GM12878 (cell line): Measurements from ENCODE around the gene CNTN4. TPM values are rescaled to one million over a fixed set of nuclear protein-coding genes. Genes with fewer than 3 reads are reported as not detected.

Experiments used
- ATAC-seq: fragments of 200-7000 bp; cut with Tn5 transposase; 3 replicates; pipeline ENCODE4 v1.9.1; 2020; ENCODE audit warnings: mild to moderate bottlenecking, moderate library complexity
- BruUV-seq: library from RNA; stranded (reverse); fragments of 400-500 nt; replicated peaks from 2 replicates; lab custom pipeline; 2021; lab: Mats Ljungman, UMichigan
- CTCF ChIA-PET: fragments of 300-600 bp; sonication (Branson Sonifier 250); formaldehyde crosslinking; extraction: SDS; loops from one replicate; lab custom pipeline; 2021; ENCODE audit warnings: inconsistent platforms; lab: Yijun Ruan, JAX
- POLR2A ChIA-PET: fragments of 350-600 bp; formaldehyde crosslinking; extraction: SDS; loops from one replicate; lab custom pipeline; 2021; ENCODE audit warnings: inconsistent platforms; lab: Charles Lee
- RAD21 ChIA-PET: fragments of 300-600 bp; sonication (Branson Sonifier 250); formaldehyde crosslinking; loops from one replicate; lab custom pipeline; 2023; ENCODE audit warnings: antibody characterized with exemption; ENCODE audit not compliant: unreplicated experiment; lab: Charles Lee
- SMC1A ChIA-PET: fragments of 300-600 bp; sonication (Branson Sonifier 250); formaldehyde crosslinking; loops from one replicate; lab custom pipeline; 2023; ENCODE audit not compliant: unreplicated experiment, uncharacterized antibody; lab: Charles Lee
- DNase-seq: peaks from one replicate; pipeline ENCODE4 v3.0.0-alpha.2; 2011; ENCODE audit warnings: low read depth, low spot score
- FAIRE-seq: peaks from 3 replicates; lab custom pipeline; 2011; peaks lifted over from hg19 to GRCh38; lab: Jason Lieb, UNC
- H2AFZ ChIP-seq: 2 replicates; pipeline ENCODE4 v1.6.0; 2011; ENCODE audit warnings: low read depth, low read length, control low read depth; ENCODE audit not compliant: control insufficient read depth
- H3K27ac ChIP-seq: 2 replicates; pipeline ENCODE4 v1.5.1; 2011; ENCODE audit warnings: control low read depth; ENCODE audit not compliant: control insufficient read depth, insufficient read depth
- H3K27me3 ChIP-seq, 2 experiments: replicated peaks in 1 of 2; 2 replicates each; pipeline versions ENCODE4 v1.6.0 to v1.6.1; 2011; ENCODE audit warnings: low read length in 1 of 2; ENCODE audit not compliant: control insufficient read depth in 2 of 2, insufficient read depth in 2 of 2
- H3K36me3 ChIP-seq, 2 experiments: 2 replicates each; pipeline ENCODE4 v1.5.1; 2011; ENCODE audit warnings: low read length in 1 of 2; ENCODE audit not compliant: control insufficient read depth in 2 of 2, insufficient read depth in 2 of 2
- H3K4me1 ChIP-seq: 2 replicates; pipeline ENCODE4 v1.6.1; 2011; ENCODE audit warnings: mild to moderate bottlenecking, low read length, moderate library complexity, mixed read lengths; ENCODE audit not compliant: control insufficient read depth, insufficient read depth
- H3K4me2 ChIP-seq: 2 replicates; pipeline ENCODE4 v1.6.0; 2011; ENCODE audit warnings: control low read depth; ENCODE audit not compliant: control insufficient read depth, insufficient read depth
- H3K4me3 ChIP-seq: fragments of 200-600 bp; sonication (generic); 2 replicates; pipeline ENCODE4 v1.5.1; 2016
- H3K79me2 ChIP-seq: 2 replicates; pipeline ENCODE4 v1.6.0; 2011; ENCODE audit warnings: low read length; ENCODE audit not compliant: control insufficient read depth, insufficient read depth
- H3K9ac ChIP-seq: 2 replicates; pipeline ENCODE4 v1.8.0; 2011; ENCODE audit warnings: low read length, control low read depth, mixed read lengths; ENCODE audit not compliant: control insufficient read depth, insufficient read depth
- H3K9me3 ChIP-seq: replicated peaks from 3 replicates; pipeline ENCODE4 v1.5.1; 2011; ENCODE audit warnings: mild to moderate bottlenecking, low read length; ENCODE audit not compliant: control insufficient read depth, insufficient read depth
- H4K20me1 ChIP-seq: 2 replicates; pipeline ENCODE4 v1.6.0; 2011; ENCODE audit not compliant: control insufficient read depth, insufficient read depth
- ATF7 ChIP-seq: fragments of 450-650 bp; IDR thresholded peaks from 2 replicates; pipeline ENCODE4 v1.6.1; 2016; ENCODE audit warnings: low read depth, mild to moderate bottlenecking
- CEBPB ChIP-seq, 2 experiments: fragments of 150-350 bp in 1 of 2; IDR thresholded peaks; 2 replicates each; pipeline ENCODE4 v1.6.1; 2012 to 2014; ENCODE audit warnings: low read depth in 2 of 2, low read length in 2 of 2, borderline replicate concordance in 1 of 2, inconsistent platforms in 1 of 2
- CREB1 ChIP-seq: IDR thresholded peaks from 2 replicates; pipeline ENCODE4 v1.6.1; 2012; ENCODE audit warnings: low read depth, mild to moderate bottlenecking, inconsistent platforms
- CREM ChIP-seq: IDR thresholded peaks from 2 replicates; pipeline ENCODE4 v1.6.1; 2014; ENCODE audit warnings: antibody characterized with exemption, low read depth
- FOS ChIP-seq: IDR thresholded peaks from 3 replicates; pipeline ENCODE4 v1.6.1; 2011; ENCODE audit warnings: borderline replicate concordance; ENCODE audit not compliant: insufficient read length; ENCODE audit errors: extremely low read depth
- IRF4 ChIP-seq: IDR thresholded peaks from 2 replicates; pipeline ENCODE4 v1.6.1; 2011; ENCODE audit warnings: low read depth, low read length
- JUND ChIP-seq: IDR thresholded peaks from 2 replicates; pipeline ENCODE4 v1.6.1; 2012; ENCODE audit warnings: low read depth, mild to moderate bottlenecking, low read length, improper control_type of control experiment, moderate library complexity
- NFYA ChIP-seq: IDR thresholded peaks from 2 replicates; pipeline ENCODE4 v1.6.1; 2011; ENCODE audit warnings: low read depth, mild to moderate bottlenecking, low read length, improper control_type of control experiment, borderline replicate concordance
- NR2C2 ChIP-seq: IDR thresholded peaks from 2 replicates; pipeline ENCODE4 v1.6.1; 2011; ENCODE audit warnings: borderline replicate concordance, low read depth; ENCODE audit not compliant: control insufficient read depth, insufficient read length
- PAX5 ChIP-seq: IDR thresholded peaks from 2 replicates; pipeline ENCODE4 v1.6.1; 2011; ENCODE audit warnings: low read depth, low read length, borderline replicate concordance
- SPI1 ChIP-seq: IDR thresholded peaks from 2 replicates; pipeline ENCODE4 v1.6.1; 2011; ENCODE audit warnings: low read depth, mild to moderate bottlenecking, low read length, moderate library complexity, borderline replicate concordance; ENCODE audit not compliant: insufficient read depth
- TARDBP ChIP-seq: IDR thresholded peaks from 2 replicates; pipeline ENCODE4 v1.6.1; 2016; ENCODE audit warnings: borderline replicate concordance
- YBX1 ChIP-seq: fragments of 450-650 bp; IDR thresholded peaks from 2 replicates; pipeline ENCODE4 v1.6.1; 2016; ENCODE audit warnings: antibody characterized with exemption
- ZBTB4 ChIP-seq: fragments of 450-650 bp; formaldehyde crosslinking; IDR thresholded peaks from 2 replicates; pipeline ENCODE4 v1.4.0; 2022; ENCODE audit warnings: mild to moderate bottlenecking, moderate library complexity
- ZNF217 ChIP-seq: fragments of 450-650 bp; IDR thresholded peaks from 2 replicates; pipeline ENCODE4 v1.6.1; 2017; ENCODE audit warnings: antibody characterized with exemption, mild to moderate bottlenecking
- ZNF622 ChIP-seq: fragments of 450-650 bp; IDR thresholded peaks from 2 replicates; pipeline ENCODE4 v1.6.1; 2017; ENCODE audit warnings: mild to moderate bottlenecking, inconsistent platforms
- WGBS: methylation state at CpG from one replicate; pipeline ENCODE4 v1.1.6; 2016; ENCODE audit warnings: low lambda C conversion rate; ENCODE audit not compliant: insufficient replicate concordance, insufficient coverage; ENCODE audit errors: missing lambda C conversion rate; 5-methylcytosine and 5-hydroxymethylcytosine counted together
- in situ Hi-C: fragments of 300-500 bp; cut with MboI; formaldehyde crosslinking; loops from 9 replicates; pipeline ENCODE4 v1.14.3; 2018; ENCODE audit warnings: mixed read lengths
- intact Hi-C: fragments of 100-400 bp; cut with micrococcal nuclease; formaldehyde crosslinking; loops from one replicate; pipeline ENCODE4 v1.14.2; 2022; ENCODE audit not compliant: unreplicated experiment
- polyA plus RNA-seq, 11 experiments: library from polyadenylated mRNA; depleted of rRNA in 4 of 11; unstranded in 6 of 11; stranded (reverse) in 5 of 11; fragments of >200 nt; fragmentation: Nextera tagmentation in 4 of 11; fragmentation: Illumina TruSeq in 1 of 11; extraction: Ambion mirVana in 4 of 11; extraction: Trizol in 1 of 11; gene quantifications; 1 replicate in 1 of 11; 2 replicates in 10 of 11; pipeline versions ENCODE4 v1.2.1 to v1.2.3, GENCODE V29; 2011 to 2016; ENCODE audit warnings: inconsistent platforms in 2 of 11, missing spikeins in 2 of 11, low read depth in 1 of 11
- total RNA-seq, 4 experiments: library from RNA; depleted of rRNA in 3 of 4; stranded (reverse); fragments of >200 nt in 3 of 4; fragmentation: Illumina TruSeq in 1 of 4; extraction: Trizol in 1 of 4; gene quantifications; 2 replicates each; pipeline versions ENCODE4 v1.2.1 to v1.2.3, GENCODE V29; 2013 to 2021

The CNTN4 gene
- total and polyA plus RNA-seq, 10 of the 15 experiments (the other 5 are each of a cell fraction or from before 2014, with no cell fraction given), result 0.05 to 0.43 (median 0.15) TPM; not detected in 1

- RAD21 ChIA-PET, result no interaction called here
- H3K4me1 ChIP-seq, result no peaks in the 10 kb centered on the region
- CTCF ChIA-PET, result interaction anchor here (1.2 kb wide), 1 partner anchor 9 kb away, joined by 3 read pairs; no protein-coding TSS in a partner anchor
Observed at GRCh38 chr3:2931265-2931664, 832.6 kb downstream of the CNTN4 start.

More at GRCh38 chr3:2931265-2931664, 832.6 kb downstream of the CNTN4 start:
- POLR2A ChIA-PET, result no interaction called here
- H3K4me2 ChIP-seq, result no peak overlapping the region
- no peaks in the 10 kb centered on the region for H3K79me2 ChIP-seq
- H3K9ac ChIP-seq, result no peak overlapping the region
- no peak overlapping the region for H2AFZ ChIP-seq
- H3K27ac ChIP-seq, result no peak overlapping the region
- no TSS peak for BruUV-seq
- DNase-seq (no peak), ATAC-seq (peak; percentile 66), FAIRE-seq (no peak)
- H4K20me1 ChIP-seq, result no peaks in the 10 kb centered on the region
- intact Hi-C loops, result no loop called here
- SMC1A ChIA-PET, result no interaction called here
- no peaks in the 10 kb centered on the region for H3K36me3 ChIP-seq
- H3K27me3 ChIP-seq, result no peaks in the 10 kb centered on the region; a peak in 2 of 4 replicates
- TF ChIP-seq ZNF622 (no peak), PAX5 (no peak), FOS (no peak), IRF4 (no peak), YBX1 (no peak), ZBTB4 (CRISPR knock-in tag) (no peak), NFYA (no peak), NR2C2 (no peak), ZNF217 (no peak), CEBPB (IDR thresholded peaks at IDR 0.05; ENCODE audit: borderline replicate concordance in 1 of 2, low read depth in 2 of 2, low read length in 2 of 2) (no peak), JUND (0 out of 2 replicates have a peak, but pooled peaks have one; percentile 31), CREM (0 out of 2 replicates have a peak, but pooled peaks have one; percentile 52), ATF7 (peak; percentile 93), SPI1 (peak; percentile 14; the same call in 1 of the 2 replicates), CREB1 (0 out of 2 replicates have a peak, but pooled peaks have one; percentile 20), TARDBP (no peak)
- no peak overlapping the region for H3K4me3 ChIP-seq
- no peaks in the 10 kb centered on the region for H3K9me3 ChIP-seq
- 29% methylated on average over 4 of the region's 4 CpGs for WGBS
- in situ Hi-C loops, result no loop called here
